Colonic mucosa (tissue), 4 donors: ENCODE results near the gene MEI1. TPM values are rescaled to one million over a fixed set of nuclear protein-coding genes. Genes with fewer than 3 reads are reported as not detected.

Experiments
- DNase-seq: peaks from one replicate; pipeline ENCODE4 v3.0.0-alpha.2; 2020
- H3K27ac ChIP-seq: fragments of 200-600 bp; one replicate; pipeline ENCODE4 v1.8.0; 2021
- H3K27me3 ChIP-seq: fragments of 200-600 bp; one replicate; pipeline ENCODE4 v1.8.0; 2021
- H3K36me3 ChIP-seq: fragments of 200-600 bp; one replicate; pipeline ENCODE4 v1.8.0; 2021
- H3K4me1 ChIP-seq: fragments of 200-600 bp; one replicate; pipeline ENCODE4 v1.8.0; 2021; ENCODE audit warnings: mild to moderate bottlenecking
- H3K4me3 ChIP-seq: fragments of 200-600 bp; one replicate; pipeline ENCODE4 v1.8.0; 2021
- H3K9ac ChIP-seq, 2 donors: one replicate each; pipeline ENCODE4 v1.7.0; 2013; ENCODE audit warnings: control low read depth in 2 of 2, low read depth in 2 of 2, low read length in 2 of 2
- H3K9me3 ChIP-seq: fragments of 200-600 bp; one replicate; pipeline ENCODE4 v1.8.0; 2021
- intact Hi-C: fragments of 100-400 bp; cut with DNase I; formaldehyde crosslinking; loops from one replicate; pipeline ENCODE4 v1.14.1; 2022
- total RNA-seq, 2 donors: library from RNA; stranded (reverse); fragmentation: NEBNext Ultra II Directional in 1 of 2; extraction: Animal tissue kit (Norgen Biotek cat#: 25700) in 1 of 2; gene quantifications; one replicate each; pipeline ENCODE4 v1.2.1, GENCODE V29; 2021
- TF ChIP-seq, protein P1 (sequence below): fragments of 200-600 bp; IDR thresholded peaks from one replicate; pipeline ENCODE4 v1.8.0; 2022; ENCODE audit warnings: antibody characterized with exemption, mild to moderate bottlenecking
- donor health status: healthy.
- donor health status: DM: no; HTN: no; CAD: no.
- donor health status: DM: no; HTN: no; CAD: no.

MEI1 gene
- total RNA-seq, 2 donors from 2014 or later = 1.8 to 1.9 TPM

DNA sequence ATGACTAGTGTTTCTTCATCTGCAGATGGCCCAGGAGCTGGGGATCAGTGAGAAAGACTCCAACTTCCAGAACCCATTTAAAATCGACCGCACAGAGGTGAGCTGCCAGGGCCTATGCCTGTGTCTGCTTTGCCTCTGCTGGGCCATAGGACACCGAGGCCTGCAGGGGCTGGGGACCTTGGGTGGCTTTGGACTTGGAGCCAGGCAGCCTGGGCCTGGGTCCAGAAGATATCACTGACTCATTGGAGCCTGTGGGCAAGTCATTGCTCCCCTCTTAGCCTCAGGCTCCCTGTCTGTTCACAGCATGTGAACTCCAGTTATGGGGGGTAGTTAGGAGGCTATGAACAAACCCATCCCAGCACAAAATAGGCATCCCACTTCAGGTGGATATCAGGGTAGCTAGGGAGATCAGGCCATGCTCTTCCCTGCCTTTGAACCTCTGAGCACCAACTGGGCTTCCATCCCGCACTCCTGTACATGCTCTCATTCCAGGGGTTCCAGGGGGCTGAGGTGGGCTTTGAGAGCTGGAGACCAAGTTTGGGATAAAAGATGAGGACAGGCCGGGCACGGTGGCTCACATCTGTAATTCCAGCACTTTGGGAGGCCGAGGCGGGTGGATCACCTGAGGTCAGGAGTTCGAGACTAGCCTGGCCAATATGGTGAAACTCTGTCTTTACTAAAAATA, 114.6 kb downstream of the MEI1 start:
- intact Hi-C loops = no loop called here
- no peak overlapping the region for H3K4me3 ChIP-seq
- H3K9me3 ChIP-seq = no peaks in the 10 kb centered on the region
- DNase-seq = no peak
- H3K4me1 ChIP-seq = no peaks in the 10 kb centered on the region
- H3K27ac ChIP-seq = no peak overlapping the region
- H3K36me3 ChIP-seq = no peaks in the 10 kb centered on the region
- TF ChIP-seq, protein P1, sequence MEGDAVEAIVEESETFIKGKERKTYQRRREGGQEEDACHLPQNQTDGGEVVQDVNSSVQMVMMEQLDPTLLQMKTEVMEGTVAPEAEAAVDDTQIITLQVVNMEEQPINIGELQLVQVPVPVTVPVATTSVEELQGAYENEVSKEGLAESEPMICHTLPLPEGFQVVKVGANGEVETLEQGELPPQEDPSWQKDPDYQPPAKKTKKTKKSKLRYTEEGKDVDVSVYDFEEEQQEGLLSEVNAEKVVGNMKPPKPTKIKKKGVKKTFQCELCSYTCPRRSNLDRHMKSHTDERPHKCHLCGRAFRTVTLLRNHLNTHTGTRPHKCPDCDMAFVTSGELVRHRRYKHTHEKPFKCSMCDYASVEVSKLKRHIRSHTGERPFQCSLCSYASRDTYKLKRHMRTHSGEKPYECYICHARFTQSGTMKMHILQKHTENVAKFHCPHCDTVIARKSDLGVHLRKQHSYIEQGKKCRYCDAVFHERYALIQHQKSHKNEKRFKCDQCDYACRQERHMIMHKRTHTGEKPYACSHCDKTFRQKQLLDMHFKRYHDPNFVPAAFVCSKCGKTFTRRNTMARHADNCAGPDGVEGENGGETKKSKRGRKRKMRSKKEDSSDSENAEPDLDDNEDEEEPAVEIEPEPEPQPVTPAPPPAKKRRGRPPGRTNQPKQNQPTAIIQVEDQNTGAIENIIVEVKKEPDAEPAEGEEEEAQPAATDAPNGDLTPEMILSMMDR = no peak
- H3K27me3 ChIP-seq = no peaks in the 10 kb centered on the region
- H3K9ac ChIP-seq = no peak overlapping the region

DNA sequence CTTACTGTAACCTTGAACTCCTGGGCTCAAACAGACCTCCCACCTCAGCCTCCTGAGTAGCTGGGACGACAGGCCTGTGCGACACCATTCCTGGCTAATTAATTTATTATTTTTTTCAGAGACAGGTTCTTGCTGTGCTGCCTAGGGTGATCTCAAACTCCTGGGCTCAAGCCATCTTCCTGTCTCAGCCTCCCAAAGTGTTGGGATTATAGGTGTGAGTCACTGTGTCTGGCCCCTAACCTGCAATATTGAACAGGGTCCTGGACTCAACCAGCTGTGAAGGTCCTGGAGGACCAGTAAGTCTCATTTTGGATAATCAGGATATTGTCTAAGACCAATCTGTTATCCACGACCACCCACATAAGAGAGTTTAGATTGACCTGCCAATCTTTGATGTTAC, 116.4 kb downstream of the MEI1 start:
- no peak overlapping the region for H3K9ac ChIP-seq
- DNase-seq = no peak
- no peaks in the 10 kb centered on the region for H3K27me3 ChIP-seq
- H3K9me3 ChIP-seq = no peaks in the 10 kb centered on the region
- H3K27ac ChIP-seq = no peak overlapping the region
- H3K36me3 ChIP-seq = no peaks in the 10 kb centered on the region
- intact Hi-C loops = no loop called here
- TF ChIP-seq, protein P1 = no peak
- no peak overlapping the region for H3K4me3 ChIP-seq
- no peaks in the 10 kb centered on the region for H3K4me1 ChIP-seq

DNA sequence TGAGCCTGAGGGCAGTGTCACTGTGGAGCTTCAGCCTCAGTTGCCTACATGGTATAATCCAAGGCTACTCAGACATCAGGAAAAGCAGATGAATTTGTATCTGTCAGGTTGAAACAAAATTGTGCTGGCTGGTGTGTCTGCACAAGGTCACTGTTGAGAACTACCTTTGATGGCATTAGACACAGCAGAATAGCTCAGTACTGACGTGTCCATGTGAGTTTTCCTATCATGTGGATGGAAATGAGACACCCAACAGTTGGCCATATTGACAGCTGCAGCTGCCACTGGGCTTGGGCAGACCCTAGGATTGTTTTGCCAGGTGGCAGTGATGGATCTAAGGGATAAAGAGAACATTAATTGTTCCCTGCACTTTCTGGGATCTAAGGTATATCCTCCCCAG, 116.9 kb downstream of the MEI1 start:
- no peaks in the 10 kb centered on the region for H3K36me3 ChIP-seq
- H3K9me3 ChIP-seq = no peaks in the 10 kb centered on the region
- intact Hi-C loops = no loop called here
- H3K9ac ChIP-seq = no peak overlapping the region
- TF ChIP-seq, protein P1 = no peak
- no peak for DNase-seq
- no peak overlapping the region for H3K4me3 ChIP-seq
- no peaks in the 10 kb centered on the region for H3K27me3 ChIP-seq
- no peaks in the 10 kb centered on the region for H3K4me1 ChIP-seq
- no peak overlapping the region for H3K27ac ChIP-seq

DNA sequence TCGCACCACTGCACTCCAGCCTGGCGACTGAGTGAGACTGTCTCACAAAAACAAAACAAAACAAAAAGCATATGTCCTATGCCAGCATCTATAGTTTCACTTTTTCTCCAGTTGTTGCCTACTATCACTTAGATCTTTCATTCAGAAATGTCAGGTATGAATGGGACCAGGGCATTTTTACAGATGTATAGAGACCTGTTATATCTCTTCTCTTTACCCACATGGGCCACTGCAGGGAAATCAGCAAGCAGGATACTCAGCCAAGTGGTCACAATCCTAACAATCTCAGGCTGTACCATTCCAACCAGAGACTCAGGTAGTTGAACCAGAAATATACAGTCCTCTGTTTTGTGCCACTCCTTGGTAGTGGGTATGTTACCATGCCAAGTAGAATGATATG, 117.6 kb downstream of the MEI1 start:
- no peaks in the 10 kb centered on the region for H3K4me1 ChIP-seq

DNA sequence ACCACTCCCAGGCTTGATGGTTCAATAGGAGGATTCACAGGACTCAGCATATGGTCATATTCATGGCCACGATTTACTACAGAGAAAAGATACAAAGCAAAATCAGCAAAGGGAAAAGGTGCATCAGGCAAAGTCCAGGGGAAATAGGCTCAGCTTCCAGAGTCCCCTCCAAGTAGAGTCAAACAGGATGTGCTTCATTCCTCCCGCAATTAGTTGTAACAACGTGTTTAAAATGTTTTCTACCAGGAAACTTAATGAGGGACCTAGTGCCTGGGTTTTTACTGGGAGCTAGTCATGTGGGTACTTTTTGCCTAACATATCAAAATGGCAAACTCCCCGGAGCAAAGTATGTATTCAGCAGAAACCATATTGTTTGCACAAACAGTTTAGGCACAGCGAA, 118.7 kb downstream of the MEI1 start:
- H3K4me3 ChIP-seq = no peak overlapping the region
- no peak overlapping the region for H3K27ac ChIP-seq
- intact Hi-C loops = no loop called here
- no peak for DNase-seq
- H3K4me1 ChIP-seq = no peaks in the 10 kb centered on the region
- TF ChIP-seq, protein P1 = no peak
- no peaks in the 10 kb centered on the region for H3K9me3 ChIP-seq
- no peaks in the 10 kb centered on the region for H3K27me3 ChIP-seq
- H3K9ac ChIP-seq = no peak overlapping the region
- no peaks in the 10 kb centered on the region for H3K36me3 ChIP-seq

More for the DNA sequence above, 117.6 kb downstream of the MEI1 start:
- Histone ChIP-seq H3K9ac (no peak overlapping the region), H3K4me3 (no peak overlapping the region), H3K9me3 (no peaks in the 10 kb centered on the region), H3K27ac (no peak overlapping the region), H3K36me3 (no peaks in the 10 kb centered on the region), H3K27me3 (no peaks in the 10 kb centered on the region)
- TF ChIP-seq, protein P1 = no peak
- intact Hi-C loops = no loop called here
- no peak for DNase-seq
